PC-9 (cell line): ENCODE measurements around the gene PARD6B. TPM values are rescaled to one million over a fixed set of nuclear protein-coding genes. Genes with fewer than 3 reads are reported as not detected.

Experiments used
- BruUV-seq: library from RNA; stranded (reverse); fragments of 400-500 nt; replicated peaks from 2 replicates; lab custom pipeline; 2021; lab: Mats Ljungman, UMichigan
- CTCF ChIA-PET: fragments of 300-600 bp; sonication (Branson Sonifier 250); formaldehyde crosslinking; loops from one replicate; lab custom pipeline; 2022; ENCODE audit warnings: antibody characterized with exemption; lab: Charles Lee
- POLR2A ChIA-PET: fragments of 300-600 bp; sonication (Branson Sonifier 250); formaldehyde crosslinking; loops from one replicate; lab custom pipeline; 2022; ENCODE audit warnings: antibody characterized with exemption; ENCODE audit not compliant: unreplicated experiment; lab: Charles Lee
- DNase-seq, 2 experiments: peaks; one replicate each; pipeline versions ENCODE4 v3.0.0 to v3.0.0-alpha.2; 2015 to 2022; ENCODE audit warnings: mixed read lengths in 1 of 2
- H2AFZ ChIP-seq: fragments of 200-600 bp; sonication (generic); 2 replicates; pipeline ENCODE4 v1.8.1; 2017; ENCODE audit warnings: antibody characterized with exemption
- H3F3A ChIP-seq: fragments of 200-600 bp; sonication (generic); 2 replicates; pipeline ENCODE4 v1.8.1; 2017; ENCODE audit warnings: antibody characterized with exemption, mild to moderate bottlenecking, low read depth; ENCODE audit not compliant: insufficient read depth
- H3K27ac ChIP-seq: fragments of 200-600 bp; sonication (generic); 2 replicates; pipeline ENCODE4 v1.6.1; 2016; ENCODE audit warnings: mixed run types
- H3K27me3 ChIP-seq: fragments of 200-600 bp; sonication (generic); 2 replicates; pipeline ENCODE4 v1.6.1; 2016; ENCODE audit warnings: low read depth, mixed run types; ENCODE audit not compliant: insufficient read depth
- H3K36me3 ChIP-seq: fragments of 200-600 bp; sonication (generic); 2 replicates; pipeline ENCODE4 v1.6.1; 2016; ENCODE audit warnings: low read depth, mixed run types
- H3K4me1 ChIP-seq: fragments of 200-600 bp; sonication (generic); replicated peaks from 2 replicates; pipeline ENCODE4 v1.6.1; 2016; ENCODE audit warnings: mixed run types; ENCODE audit not compliant: insufficient read depth
- H3K4me2 ChIP-seq: fragments of 200-600 bp; sonication (generic); 2 replicates; pipeline ENCODE4 v1.6.1; 2017; ENCODE audit warnings: mixed run types
- H3K4me3 ChIP-seq: fragments of 200-600 bp; sonication (generic); 2 replicates; pipeline ENCODE4 v1.6.1; 2016; ENCODE audit warnings: mixed run types
- H3K79me2 ChIP-seq: fragments of 200-600 bp; sonication (generic); 2 replicates; pipeline ENCODE4 v1.6.1; 2017; ENCODE audit warnings: low read depth, mixed run types
- H3K9me2 ChIP-seq: fragments of 200-600 bp; sonication (generic); 2 replicates; pipeline ENCODE4 v1.8.1; 2017; ENCODE audit warnings: mild to moderate bottlenecking; ENCODE audit not compliant: insufficient read depth
- H3K9me3 ChIP-seq: fragments of 200-600 bp; sonication (generic); 2 replicates; pipeline ENCODE4 v1.8.1; 2016; ENCODE audit warnings: low read depth; ENCODE audit not compliant: insufficient read depth
- H4K20me1 ChIP-seq: fragments of 200-600 bp; sonication (generic); 2 replicates; pipeline ENCODE4 v1.8.1; 2017; ENCODE audit not compliant: insufficient read depth
- CTCF ChIP-seq: fragments of 200-600 bp; sonication (generic); conservative IDR thresholded peaks from 2 replicates; pipeline ENCODE4 v1.6.1; 2017; ENCODE audit warnings: mixed run types, antibody characterized with exemption, mild to moderate bottlenecking, moderate library complexity
- EZH2 ChIP-seq: fragments of 200-600 bp; sonication (generic); IDR thresholded peaks from 2 replicates; pipeline ENCODE4 v1.8.0; 2017; ENCODE audit warnings: antibody characterized with exemption, low read depth
- intact Hi-C: fragments of 100-400 bp; cut with micrococcal nuclease; formaldehyde crosslinking; loops from one replicate; pipeline ENCODE4 v1.10.0; 2022; ENCODE audit not compliant: unreplicated experiment
- total RNA-seq: library from RNA; stranded (reverse); gene quantifications from 2 replicates; pipeline ENCODE4 v1.2.3, GENCODE V29; 2021

Gene PARD6B
- total RNA-seq, 1 experiment from 2014 or later, result 52.2 TPM

DNA sequence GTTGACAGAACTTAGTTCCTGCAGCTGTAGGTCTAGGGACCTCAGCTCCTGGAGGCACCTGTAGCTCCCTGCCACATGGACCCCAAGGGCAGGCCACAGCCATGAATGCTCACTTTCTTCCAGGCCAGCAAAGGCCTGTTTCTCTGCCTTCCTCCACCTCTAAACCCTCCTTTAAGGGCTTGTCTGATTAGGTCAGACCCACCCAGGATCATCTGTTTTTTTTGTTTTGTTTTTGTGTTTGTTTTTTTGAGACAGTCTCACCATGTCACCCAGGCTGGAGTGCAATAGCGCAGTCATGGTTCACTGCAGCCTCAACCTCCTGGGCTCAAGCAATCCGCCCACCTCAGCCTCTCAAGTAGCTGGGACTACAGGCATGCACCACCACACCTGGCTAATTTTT is 52.0 kb downstream of the PARD6B start:
- intact Hi-C loops, result loop anchor here (5.0 kb wide), 1 partner anchor 466 kb away; no protein-coding TSS in a partner anchor
- H3K4me1 ChIP-seq, result no peaks in the 10 kb centered on the region
- H3K27me3 ChIP-seq, result no peaks in the 10 kb centered on the region
- H4K20me1 ChIP-seq, result no peaks in the 10 kb centered on the region
- ChIA-PET POLR2A (no interaction called here), CTCF (interaction anchor here (0.7 kb wide), 1 partner anchor 8 kb away, joined by 3 read pairs; no protein-coding TSS in a partner anchor)
- peaks cover 8% of the 10 kb centered on the region; the same call in 1 of the 2 replicates for H3F3A ChIP-seq
- H3K79me2 ChIP-seq, result no peaks in the 10 kb centered on the region
- no peak for DNase-seq
- no peaks in the 10 kb centered on the region for H3K9me2 ChIP-seq
- BruUV-seq, result no TSS peak
- no peak overlapping the region for H3K27ac ChIP-seq
- no peaks in the 10 kb centered on the region for H3K36me3 ChIP-seq
- no peak overlapping the region for H2AFZ ChIP-seq
- TF ChIP-seq CTCF, result no peak
- TF ChIP-seq EZH2, result no peak
- H3K9me3 ChIP-seq, result no peaks in the 10 kb centered on the region
- H3K4me3 ChIP-seq, result no peak overlapping the region
- H3K4me2 ChIP-seq, result no peak overlapping the region

- TF ChIP-seq CTCF, result no peak
- no peak for TF ChIP-seq EZH2
- intact Hi-C loops, result loop anchor here (5.0 kb wide), 1 partner anchor 467 kb away; no protein-coding TSS in a partner anchor
- Histone ChIP-seq H3K27ac (no peak overlapping the region), H3K9me2 (no peaks in the 10 kb centered on the region), H4K20me1 (no peaks in the 10 kb centered on the region), H2AFZ (no peak overlapping the region), H3F3A (peaks cover 11% of the 10 kb centered on the region; the same call in 1 of the 2 replicates), H3K36me3 (no peaks in the 10 kb centered on the region), H3K4me1 (no peaks in the 10 kb centered on the region), H3K4me3 (no peak overlapping the region), H3K4me2 (no peak overlapping the region), H3K27me3 (no peaks in the 10 kb centered on the region), H3K9me3 (no peaks in the 10 kb centered on the region), H3K79me2 (no peaks in the 10 kb centered on the region)
- DNase-seq, result no peak
- no TSS peak for BruUV-seq
- ChIA-PET CTCF (interaction anchor here (0.7 kb wide), 1 partner anchor 8 kb away, joined by 3 read pairs; no protein-coding TSS in a partner anchor), POLR2A (no interaction called here)
Observed at GRCh38 chr20:50783903-50784302, 52.5 kb downstream of the PARD6B start.

GRCh38 chr20:50784464-50784863 is 53.1 kb downstream of the PARD6B start:
- no peak for DNase-seq
- Histone ChIP-seq H3K4me3 (no peak overlapping the region), H3K4me1 (no peaks in the 10 kb centered on the region), H2AFZ (no peak overlapping the region), H3K36me3 (no peaks in the 10 kb centered on the region), H3K9me2 (no peaks in the 10 kb centered on the region), H3K27me3 (no peaks in the 10 kb centered on the region), H3K9me3 (no peaks in the 10 kb centered on the region), H4K20me1 (no peaks in the 10 kb centered on the region), H3F3A (peaks cover 11% of the 10 kb centered on the region; the same call in 1 of the 2 replicates), H3K79me2 (no peaks in the 10 kb centered on the region), H3K27ac (no peak overlapping the region), H3K4me2 (no peak overlapping the region)
- POLR2A ChIA-PET, result interaction anchor here (0.7 kb wide), 1 partner anchor 174 kb away, joined by 14 read pairs; the partner anchor contains the start of genes DPM1 and MOCS3
- CTCF ChIA-PET, result no interaction called here
- TF ChIP-seq CTCF, result no peak
- no peak for TF ChIP-seq EZH2
- BruUV-seq, result no TSS peak
- intact Hi-C loops, result loop anchor here (5.0 kb wide), 1 partner anchor 467 kb away; no protein-coding TSS in a partner anchor
